Measurements from ENCODE around the gene HSPH1.

The HSPH1 gene

GRCh38 chr13:31093145-31093885, 68.4 kb downstream of the HSPH1 start:
- DNase-seq: no peak

- DNase-seq: no peak
Measured at GRCh38 chr13:31092646-31093045, 69.1 kb downstream of the HSPH1 start.

GRCh38 chr13:31090961-31091624, 70.6 kb downstream of the HSPH1 start:
- DNase-seq: no peak

- DNase-seq: no peak
Measured at GRCh38 chr13:31090096-31090495, 71.6 kb downstream of the HSPH1 start.

GRCh38 chr13:31089649-31090048, 72.1 kb downstream of the HSPH1 start:
- DNase-seq: no peak

- DNase-seq: no peak
Measured at GRCh38 chr13:31088826-31089420, 72.8 kb downstream of the HSPH1 start.

Measured in OCI-M1 (cell line).